Ureter (tissue), 1 donor: ENCODE results near the gene CAPN11. TPM values are rescaled to one million over a fixed set of nuclear protein-coding genes. Genes with fewer than 3 reads are reported as not detected.

ENCODE experiments used
- DNase-seq: peaks from one replicate; pipeline ENCODE4 v3.0.0-alpha.2; 2020; ENCODE audit warnings: low spot score
- total RNA-seq: library from RNA; stranded (reverse); gene quantifications from one replicate; pipeline ENCODE4 v1.2.4, GENCODE V29; 2023
- donor health status: DM: yes; HTN: yes; CAD: no.

The CAPN11 gene
- 2.1 TPM for total RNA-seq

GRCh38 chr6:44158770-44159228 is at the start of gene CAPN11:
CAPN11 (plus strand) TSS chr6:44158820; CDS start chr6:44158849, 29 bp downstream.
- DNase-seq, result no peak

DNA sequence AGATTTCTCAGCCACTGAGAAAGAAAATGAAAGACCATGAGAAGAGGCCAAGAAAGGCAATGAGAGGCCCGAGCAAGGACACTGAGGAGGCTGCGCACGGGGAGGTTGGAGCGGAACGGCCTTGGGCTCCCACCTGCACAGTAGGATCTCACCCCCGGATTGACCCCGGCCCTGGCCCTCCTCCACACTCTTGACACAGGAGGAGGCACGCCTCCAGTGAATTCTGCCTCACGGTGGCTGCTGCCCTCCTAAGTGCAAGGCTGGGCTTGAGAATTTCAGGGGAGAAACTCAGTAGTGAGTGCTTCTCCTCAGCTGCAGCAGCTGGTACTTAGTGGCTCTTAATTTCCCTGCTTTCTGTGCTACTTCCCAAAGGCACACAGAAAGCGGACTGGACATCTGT is 49.4 kb upstream of the CAPN11 start:
- DNase-seq, result no peak

- DNase-seq, result no peak
These were observed 48.5 kb upstream of the CAPN11 start for GRCh38 chr6:44110005-44110676.

DNA sequence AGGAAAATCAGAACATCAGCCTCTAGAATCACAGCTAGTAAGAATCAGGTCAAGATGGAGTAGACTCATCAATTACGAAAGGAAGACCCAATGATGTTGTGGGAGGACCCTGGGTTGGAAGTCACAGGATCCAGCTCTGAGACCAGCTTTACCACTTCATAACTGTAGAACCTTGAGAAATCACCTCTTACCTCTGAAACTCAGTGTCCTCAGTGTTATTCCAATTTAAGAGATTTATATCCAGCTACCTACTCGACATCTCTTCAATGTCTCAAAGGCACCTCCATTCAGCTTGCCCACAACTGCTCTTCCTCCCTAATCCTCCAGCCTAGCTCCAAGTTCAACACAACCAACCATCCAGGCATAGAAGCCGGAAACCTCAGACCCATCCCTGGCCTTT is 47.7 kb upstream of the CAPN11 start:
- no peak for DNase-seq

DNA sequence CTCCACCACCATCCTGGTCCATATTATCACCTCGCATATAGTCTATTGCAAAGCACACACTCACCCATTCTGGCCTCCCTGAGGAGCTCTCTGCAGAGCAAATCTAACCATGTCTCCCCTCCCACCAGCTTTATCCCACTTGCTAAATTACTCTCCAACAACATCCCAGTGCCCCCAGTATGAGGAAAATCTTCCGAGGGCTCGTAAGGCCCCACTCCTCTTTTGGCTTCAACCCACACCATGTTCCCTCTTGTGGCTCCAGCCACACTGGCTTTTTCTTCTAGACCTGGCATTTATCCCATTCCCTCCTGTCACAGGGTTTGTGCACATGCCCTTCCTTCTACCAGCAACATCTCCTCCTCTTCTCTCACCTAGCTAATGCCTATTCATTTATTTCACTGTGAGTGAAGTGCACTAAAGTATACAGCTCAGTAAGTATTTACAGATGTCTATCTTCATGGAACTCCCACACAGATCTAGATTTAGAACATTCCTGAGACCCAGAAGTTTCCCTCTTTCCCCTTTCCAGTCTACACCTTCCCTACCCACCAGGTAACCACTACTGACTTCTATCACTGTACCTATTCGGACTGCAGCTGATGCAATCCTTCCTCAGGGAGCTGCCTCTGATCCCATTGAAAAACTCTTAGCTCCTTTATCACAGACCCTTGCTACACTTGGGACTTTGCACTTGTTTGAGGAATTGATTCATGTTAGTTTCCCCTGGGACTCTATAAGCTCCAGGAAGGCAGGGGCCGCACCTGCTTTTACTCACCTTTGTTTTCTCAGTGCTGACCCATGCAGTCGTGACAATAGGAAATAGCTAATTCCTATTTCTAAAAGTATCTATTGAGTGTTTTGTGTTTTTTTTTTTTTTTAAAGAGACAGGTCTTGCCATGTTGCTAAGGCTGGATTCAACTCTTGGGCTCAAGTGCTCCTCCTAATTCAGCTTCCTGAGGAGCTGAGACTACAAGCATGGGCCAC is 46.9 kb upstream of the CAPN11 start:
- no peak for DNase-seq

DNA sequence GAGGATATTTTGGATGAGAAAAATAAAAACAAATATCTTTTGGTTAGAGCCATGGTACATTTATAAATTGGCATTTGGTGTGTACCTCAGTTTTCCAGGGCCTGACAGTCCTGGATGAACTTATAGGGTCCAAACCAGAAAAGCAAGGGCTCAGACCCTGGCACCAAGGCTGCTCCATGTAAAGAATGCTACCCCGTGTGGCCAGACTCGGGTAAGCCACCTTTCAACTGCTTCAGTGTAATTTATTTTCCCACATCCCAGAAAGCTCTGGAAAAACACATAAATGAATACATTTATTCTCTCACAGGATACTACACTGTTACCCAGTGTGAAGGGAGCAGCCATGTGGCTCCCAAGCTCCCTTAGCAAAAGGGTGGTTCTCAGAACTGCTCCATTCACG is 45.2 kb upstream of the CAPN11 start:
- DNase-seq, result no peak

- DNase-seq, result no peak
These were observed 42.8 kb upstream of the CAPN11 start for GRCh38 chr6:44115866-44116265.

DNA sequence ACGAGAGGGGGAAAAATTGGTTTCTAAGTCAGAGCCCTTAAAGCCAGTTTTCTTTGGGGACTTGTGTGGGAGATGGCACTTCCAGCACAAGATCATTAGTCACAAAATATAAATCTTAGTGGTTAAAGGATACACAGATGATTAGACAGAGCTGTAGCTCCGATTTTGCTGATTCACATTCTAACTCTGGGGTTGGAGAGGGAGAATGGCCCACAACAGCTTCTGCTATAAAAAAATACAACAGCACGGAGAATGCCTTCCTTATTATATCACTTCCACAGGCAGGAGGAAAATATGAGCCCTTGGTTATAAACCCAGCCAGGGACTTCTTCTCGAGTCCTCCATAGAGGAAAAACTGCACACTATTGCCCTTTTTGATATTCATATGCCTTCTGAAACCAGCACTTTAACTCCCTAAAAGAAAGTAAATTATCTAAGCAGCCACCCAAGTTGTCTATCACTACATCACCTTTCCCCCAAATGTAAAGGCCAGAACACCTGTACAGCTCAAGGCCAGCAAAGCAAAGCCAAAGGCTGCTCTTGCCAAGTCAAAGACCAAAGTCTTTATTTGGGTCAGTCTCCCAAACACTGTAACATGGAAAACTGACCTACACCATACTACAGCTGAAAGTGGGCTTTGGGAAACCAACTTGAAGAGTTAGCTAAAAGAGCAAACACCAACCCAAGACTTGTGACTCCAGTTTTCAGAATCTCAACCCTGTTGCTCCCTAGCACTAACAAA is 41.8 kb upstream of the CAPN11 start:
- no peak for DNase-seq

DNA sequence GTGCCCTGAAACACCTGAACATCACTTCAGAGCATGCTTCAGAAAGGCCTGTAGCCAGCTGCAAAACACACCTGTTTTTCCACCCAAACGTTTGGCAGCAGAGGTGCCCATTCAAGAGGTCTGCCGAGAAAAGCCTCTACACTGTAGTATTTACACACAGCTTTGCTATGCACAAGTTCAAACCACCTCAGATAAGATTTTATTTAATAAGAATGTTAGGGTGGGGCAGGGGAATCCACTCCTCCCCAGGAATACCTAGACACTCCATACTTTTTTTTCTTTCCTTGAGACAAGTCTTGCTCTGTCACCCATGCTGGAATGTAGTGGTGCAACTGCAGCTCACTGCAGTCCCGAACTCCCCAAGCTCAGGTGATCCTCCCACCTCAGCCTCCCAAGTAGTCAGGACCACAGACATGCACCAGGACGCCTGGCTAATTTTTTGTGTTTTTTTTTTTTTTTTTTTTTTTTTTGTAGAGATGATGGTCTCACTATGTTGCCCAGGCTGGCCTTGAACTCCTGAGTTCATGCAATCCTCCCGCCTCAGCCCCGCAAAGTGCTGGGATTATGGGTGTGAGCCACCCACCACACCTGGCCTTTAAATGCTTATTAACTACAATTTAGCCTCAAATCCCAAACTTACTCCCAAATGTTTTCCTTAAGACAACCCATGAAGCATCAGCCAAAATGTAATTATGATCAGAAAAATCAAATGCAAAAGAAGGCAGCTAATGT is 41.1 kb upstream of the CAPN11 start:
- DNase-seq, result no peak

DNA sequence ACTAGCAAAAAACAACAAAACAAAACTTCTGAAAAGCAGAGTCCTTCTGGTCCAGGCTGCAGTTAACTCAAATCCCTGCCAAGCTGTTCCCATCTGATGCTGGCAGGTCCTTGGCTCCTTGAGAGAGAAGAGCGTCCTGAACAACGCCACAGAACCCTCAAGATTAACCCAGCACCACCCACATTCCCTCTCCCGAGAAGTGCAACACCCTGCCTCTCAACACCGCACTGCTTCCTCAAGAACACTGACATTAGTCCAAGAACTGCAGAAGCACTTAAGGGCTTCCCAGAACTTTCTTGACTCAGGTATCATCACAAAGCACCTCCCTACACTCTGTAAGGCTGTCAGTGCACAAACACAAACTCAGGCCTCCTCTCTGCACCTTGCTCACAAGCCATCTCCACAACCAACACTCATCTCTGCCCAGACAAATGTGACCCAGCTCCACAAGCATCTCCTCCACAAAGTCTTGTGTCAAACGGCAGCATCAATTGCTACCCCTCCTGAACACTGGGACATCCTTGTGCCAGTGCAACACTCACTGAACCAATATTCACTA is 38.8 kb upstream of the CAPN11 start:
- no peak for DNase-seq

DNA sequence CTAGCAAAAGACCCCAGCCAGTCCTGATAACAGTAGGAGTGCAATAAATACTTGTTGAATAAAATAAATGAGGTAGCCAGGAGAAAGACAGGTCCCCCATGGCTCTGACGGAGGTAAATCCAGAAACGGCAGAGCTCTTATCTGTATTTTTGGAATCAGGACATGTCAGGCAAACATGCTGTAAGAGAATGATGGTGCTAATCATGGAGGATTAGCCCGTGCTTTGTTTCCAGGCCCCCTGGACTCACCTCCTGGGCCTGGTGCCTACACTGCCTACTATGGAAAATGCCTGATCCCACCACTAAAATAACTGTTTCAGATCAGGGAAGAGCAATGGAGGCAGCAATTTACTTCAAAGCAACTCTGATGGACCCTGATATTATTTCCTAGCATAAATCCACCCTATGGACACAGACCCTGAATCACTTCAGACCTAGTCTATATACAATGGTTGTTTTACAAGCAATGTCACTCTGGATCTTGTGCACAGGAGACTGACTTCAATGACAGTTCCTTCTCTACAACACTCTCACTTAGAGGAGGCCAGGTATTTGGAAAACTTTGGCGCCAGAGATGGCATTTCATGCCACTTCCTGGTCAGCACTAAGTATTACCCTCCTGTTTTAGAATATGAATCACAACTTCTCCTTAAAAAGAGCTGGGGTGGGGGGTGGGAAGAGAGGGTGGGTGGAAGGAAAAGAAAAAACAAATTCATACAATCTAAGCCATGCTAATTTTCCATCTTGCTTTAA is 37.8 kb upstream of the CAPN11 start:
- DNase-seq, result no peak

- no peak for DNase-seq
These were observed 35.8 kb upstream of the CAPN11 start for GRCh38 chr6:44122801-44123200.

- DNase-seq, result no peak
These were observed 35.1 kb upstream of the CAPN11 start for GRCh38 chr6:44123544-44123943.

GRCh38 chr6:44126320-44127149 is 32.1 kb upstream of the CAPN11 start:
- DNase-seq, result peak; percentile 53

- DNase-seq, result peak; percentile 89
These were observed 31.2 kb upstream of the CAPN11 start, which contains the start of the genes MRPL14 and TMEM63B for GRCh38 chr6:44127186-44128019. MRPL14 (minus strand) TSS chr6:44127452; CDS start chr6:44116611, 10,841 bp downstream. TMEM63B (plus strand) TSS chr6:44127554; CDS start chr6:44134585, 7,031 bp downstream.

- peak; percentile 61 for DNase-seq
These were observed 30.4 kb upstream of the CAPN11 start for GRCh38 chr6:44128020-44128917.

GRCh38 chr6:44129841-44130322 is 28.7 kb upstream of the CAPN11 start:
- no peak for DNase-seq
